HepG2 (cell line): ENCODE measurements around the gene AGXT. TPM values are rescaled to one million over a fixed set of nuclear protein-coding genes. Genes with fewer than 3 reads are reported as not detected.
A peak's percentile ranks its signal among the peaks of the same experiment; 100 is the strongest.

ENCODE experiments used
- AGO1 ChIP-seq: fragments of 200-400 bp; formaldehyde crosslinking; IDR thresholded peaks from 2 replicates; pipeline ENCODE4 v1.6.1; 2017; ENCODE audit warnings: mild to moderate bottlenecking, low read depth, low read length, moderate library complexity; ENCODE audit not compliant: poor library complexity, severe bottlenecking
- BRCA1 ChIP-seq: sonication (generic); formaldehyde crosslinking; IDR thresholded peaks from 2 replicates; pipeline ENCODE4 v1.4.0; 2020; ENCODE audit warnings: missing genetic modification reagents
- HMGXB4 ChIP-seq, 2 experiments: sonication (generic) in 1 of 2; formaldehyde crosslinking in 1 of 2; IDR thresholded peaks; 2 replicates each; pipeline versions ENCODE4 v1.4.0 to v1.6.1; 2018 to 2020; ENCODE audit warnings: missing genetic modification reagents in 2 of 2, borderline replicate concordance in 1 of 2, low read depth in 1 of 2, mild to moderate bottlenecking in 1 of 2, missing biosample characterization in 1 of 2
- HNRNPLL ChIP-seq: fragments of 200-400 bp; formaldehyde crosslinking; IDR thresholded peaks from 2 replicates; pipeline ENCODE4 v1.6.1; 2017; ENCODE audit warnings: mild to moderate bottlenecking, low read depth, low read length; ENCODE audit not compliant: poor library complexity, severe bottlenecking
- HOXA3 ChIP-seq: sonication (generic); formaldehyde crosslinking; IDR thresholded peaks from 2 replicates; pipeline ENCODE4 v1.5.0; 2020; ENCODE audit warnings: missing genetic modification reagents
- KLF16 ChIP-seq, 2 experiments: sonication (generic) in 1 of 2; formaldehyde crosslinking in 1 of 2; IDR thresholded peaks; 2 replicates each; pipeline versions ENCODE4 v1.6.1 to v1.8.0; 2016 to 2023; ENCODE audit warnings: missing genetic modification reagents in 2 of 2, missing compliant biosample characterization in 1 of 2
- SAP130 ChIP-seq: IDR thresholded peaks from 2 replicates; pipeline ENCODE4 v1.6.1; 2016; ENCODE audit warnings: low read depth
- SP4 ChIP-seq: sonication (generic); formaldehyde crosslinking; IDR thresholded peaks from 2 replicates; pipeline ENCODE4 v1.8.1; 2023; ENCODE audit warnings: mild to moderate bottlenecking, missing genetic modification reagents
- SRY ChIP-seq: sonication (generic); formaldehyde crosslinking; IDR thresholded peaks from 2 replicates; pipeline ENCODE4 v1.8.0; 2022; ENCODE audit warnings: mild to moderate bottlenecking, missing genetic modification reagents
- TCF12 ChIP-seq, 2 experiments: fragments of 450-650 bp in 1 of 2; sonication (generic) in 1 of 2; formaldehyde crosslinking in 1 of 2; IDR thresholded peaks; 2 replicates each; pipeline versions ENCODE4 v1.6.1 to v1.8.0; 2017 to 2022; ENCODE audit warnings: antibody characterized with exemption in 1 of 2, mild to moderate bottlenecking in 1 of 2, missing genetic modification reagents in 1 of 2, moderate library complexity in 1 of 2
- THAP9 ChIP-seq: sonication (generic); formaldehyde crosslinking; IDR thresholded peaks from 2 replicates; pipeline ENCODE4; 2020; ENCODE audit warnings: missing genetic modification reagents, mild to moderate bottlenecking, borderline replicate concordance
- YEATS4 ChIP-seq: sonication (generic); formaldehyde crosslinking; IDR thresholded peaks from 2 replicates; pipeline ENCODE4 v1.4.0; 2020; ENCODE audit warnings: missing genetic modification reagents, borderline replicate concordance
- ZNF274 ChIP-seq: sonication (generic); formaldehyde crosslinking; IDR thresholded peaks from 2 replicates; pipeline ENCODE4 v1.5.1; 2020; ENCODE audit warnings: mild to moderate bottlenecking, missing genetic modification reagents
- ZNF598 ChIP-seq: sonication (generic); formaldehyde crosslinking; IDR thresholded peaks from 2 replicates; pipeline ENCODE4 v1.5.1; 2020; ENCODE audit warnings: mild to moderate bottlenecking, missing genetic modification reagents, borderline replicate concordance
- ZNF777 ChIP-seq: sonication (generic); formaldehyde crosslinking; IDR thresholded peaks from 2 replicates; pipeline ENCODE4 v1.4.0; 2020; ENCODE audit warnings: missing genetic modification reagents
- polyA plus RNA-seq, 8 experiments: library from polyadenylated mRNA; depleted of rRNA in 3 of 8; stranded (reverse) in 7 of 8; unstranded in 1 of 8; fragments of >200 nt; fragmentation: Illumina TruSeq in 4 of 8; extraction: Trizol in 4 of 8; gene quantifications; 2 replicates each; pipeline versions ENCODE4 v1.2.1 to v1.2.3, GENCODE V29; 2011 to 2016; ENCODE audit warnings: low read depth in 4 of 8, missing spikeins in 1 of 8, mixed read lengths in 1 of 8; ENCODE audit not compliant: insufficient read depth in 1 of 8
- total RNA-seq, 5 experiments: library from RNA; depleted of rRNA; stranded (reverse); fragments of >200 nt; fragmentation: Illumina TruSeq; extraction: Trizol; gene quantifications; 2 replicates each; pipeline ENCODE4 v1.2.3, GENCODE V29; 2016; ENCODE audit warnings: low read depth in 1 of 5
- TF ChIP-seq, protein P1 (sequence below): sonication (generic); formaldehyde crosslinking; conservative IDR thresholded peaks from 2 replicates; pipeline ENCODE4 v1.4.0; 2020; ENCODE audit warnings: mild to moderate bottlenecking, missing genetic modification reagents, moderate library complexity
- TF ChIP-seq, protein P2 (sequence below): IDR thresholded peaks from 2 replicates; pipeline ENCODE4 v1.6.1; 2012; ENCODE audit warnings: inconsistent platforms

The AGXT gene
- total and polyA plus RNA-seq, 2 of the 13 experiments (the other 11 are each of a cell fraction or from before 2014, with no cell fraction given): 41.9 to 96.1 TPM

DNA sequence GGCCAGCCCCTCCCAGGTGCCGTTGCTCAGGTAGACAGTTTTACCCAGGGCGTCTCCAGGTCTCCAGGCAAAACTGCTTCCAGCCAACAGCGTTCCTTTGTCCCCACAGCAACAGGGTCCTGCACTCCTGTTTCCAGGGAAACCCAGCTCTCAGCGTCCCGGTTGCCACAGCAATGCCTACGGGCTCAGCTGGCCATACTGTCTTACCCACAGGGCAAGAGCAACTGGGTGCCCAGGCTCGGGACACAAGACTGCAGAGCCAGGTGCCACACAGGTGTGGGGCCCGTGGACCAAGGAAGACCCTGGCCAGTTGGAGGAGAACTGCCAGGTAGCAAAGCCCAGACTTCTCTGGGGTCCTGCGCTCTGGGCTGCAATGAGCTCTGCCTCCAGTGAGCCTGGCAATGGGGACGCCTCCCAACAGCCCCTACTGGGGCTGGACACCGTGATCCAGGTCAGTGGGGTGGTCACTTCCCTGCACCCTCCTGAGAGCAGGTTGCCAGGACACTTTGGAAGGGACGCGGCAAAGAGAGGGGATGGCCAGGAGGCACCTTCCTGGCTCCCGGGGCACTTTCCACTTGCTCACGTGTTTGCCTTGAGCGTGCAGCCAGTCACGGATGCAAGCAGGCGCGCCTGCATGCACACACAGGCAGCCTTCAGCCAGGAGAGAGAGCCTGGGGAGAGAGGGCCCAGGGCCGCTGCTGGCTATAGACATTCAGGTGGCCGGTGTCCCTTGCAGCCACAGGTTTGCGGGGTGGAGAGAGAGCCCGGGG lies 37.7 kb downstream of the AGXT start, which contains the start of gene CROCC2 (continued):
- no peak for TF ChIP-seq HMGXB4 (CRISPR knock-in tag; IDR thresholded peaks at IDR 0.05; ENCODE audit: borderline replicate concordance in 1 of 2, low read depth in 1 of 2)
- TF ChIP-seq THAP9 (CRISPR knock-in tag): 0 out of 2 replicates have a peak, but pooled peaks have one; percentile 21
- TF ChIP-seq ZNF777 (CRISPR knock-in tag): no peak
- peak; percentile 57; the same call in 1 of the 2 replicates for TF ChIP-seq SP4 (CRISPR knock-in tag)
- 0 out of 2 replicates have a peak, but pooled peaks have one; percentile 13 for TF ChIP-seq ZNF274 (CRISPR knock-in tag)
- peak; percentile 64 for TF ChIP-seq AGO1
- TF ChIP-seq, protein P1, sequence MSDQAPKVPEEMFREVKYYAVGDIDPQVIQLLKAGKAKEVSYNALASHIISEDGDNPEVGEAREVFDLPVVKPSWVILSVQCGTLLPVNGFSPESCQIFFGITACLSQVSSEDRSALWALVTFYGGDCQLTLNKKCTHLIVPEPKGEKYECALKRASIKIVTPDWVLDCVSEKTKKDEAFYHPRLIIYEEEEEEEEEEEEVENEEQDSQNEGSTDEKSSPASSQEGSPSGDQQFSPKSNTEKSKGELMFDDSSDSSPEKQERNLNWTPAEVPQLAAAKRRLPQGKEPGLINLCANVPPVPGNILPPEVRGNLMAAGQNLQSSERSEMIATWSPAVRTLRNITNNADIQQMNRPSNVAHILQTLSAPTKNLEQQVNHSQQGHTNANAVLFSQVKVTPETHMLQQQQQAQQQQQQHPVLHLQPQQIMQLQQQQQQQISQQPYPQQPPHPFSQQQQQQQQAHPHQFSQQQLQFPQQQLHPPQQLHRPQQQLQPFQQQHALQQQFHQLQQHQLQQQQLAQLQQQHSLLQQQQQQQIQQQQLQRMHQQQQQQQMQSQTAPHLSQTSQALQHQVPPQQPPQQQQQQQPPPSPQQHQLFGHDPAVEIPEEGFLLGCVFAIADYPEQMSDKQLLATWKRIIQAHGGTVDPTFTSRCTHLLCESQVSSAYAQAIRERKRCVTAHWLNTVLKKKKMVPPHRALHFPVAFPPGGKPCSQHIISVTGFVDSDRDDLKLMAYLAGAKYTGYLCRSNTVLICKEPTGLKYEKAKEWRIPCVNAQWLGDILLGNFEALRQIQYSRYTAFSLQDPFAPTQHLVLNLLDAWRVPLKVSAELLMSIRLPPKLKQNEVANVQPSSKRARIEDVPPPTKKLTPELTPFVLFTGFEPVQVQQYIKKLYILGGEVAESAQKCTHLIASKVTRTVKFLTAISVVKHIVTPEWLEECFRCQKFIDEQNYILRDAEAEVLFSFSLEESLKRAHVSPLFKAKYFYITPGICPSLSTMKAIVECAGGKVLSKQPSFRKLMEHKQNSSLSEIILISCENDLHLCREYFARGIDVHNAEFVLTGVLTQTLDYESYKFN (CRISPR knock-in tag): peak; percentile 20; the same call in 1 of the 2 replicates
- TF ChIP-seq SRY (CRISPR knock-in tag): no peak
- no peak for TF ChIP-seq HOXA3 (CRISPR knock-in tag)
- TF ChIP-seq BRCA1 (CRISPR knock-in tag): no peak
- TF ChIP-seq ZNF598 (CRISPR knock-in tag): 0 out of 2 replicates have a peak, but pooled peaks have one; percentile 5
- TF ChIP-seq YEATS4 (CRISPR knock-in tag): no peak
- TF ChIP-seq HNRNPLL: peak; percentile 14
- no peak for TF ChIP-seq KLF16 (CRISPR knock-in tag; IDR thresholded peaks at IDR 0.05)
- peak; percentile 45 for TF ChIP-seq SAP130 (CRISPR knock-in tag)
- TF ChIP-seq TCF12 (IDR thresholded peaks at IDR 0.05): no peak
- no peak for TF ChIP-seq TCF12 (CRISPR knock-in tag; IDR thresholded peaks at IDR 0.05)
- TF ChIP-seq, protein P2, sequence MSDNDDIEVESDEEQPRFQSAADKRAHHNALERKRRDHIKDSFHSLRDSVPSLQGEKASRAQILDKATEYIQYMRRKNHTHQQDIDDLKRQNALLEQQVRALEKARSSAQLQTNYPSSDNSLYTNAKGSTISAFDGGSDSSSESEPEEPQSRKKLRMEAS: 0 out of 2 replicates have a peak, but pooled peaks have one; percentile 21
